OCI-LY7 (cell line): ENCODE measurements around the gene MCRIP2.

Experiments used
- EZH2phosphoT487 ChIP-seq: fragments of 200-600 bp; sonication (generic); IDR thresholded peaks from 2 replicates; pipeline ENCODE4 v1.6.1; 2018; ENCODE audit warnings: low read depth, borderline replicate concordance, mild to moderate bottlenecking, mixed run types, antibody characterized with exemption, low read length, moderate library complexity, mixed read lengths
- TF ChIP-seq, protein P1 (sequence below): fragments of 200-600 bp; sonication (generic); conservative IDR thresholded peaks from 2 replicates; pipeline ENCODE4 v1.5.1; 2014; ENCODE audit warnings: mild to moderate bottlenecking, antibody characterized with exemption, low read length, moderate library complexity, mixed read lengths

DNA sequence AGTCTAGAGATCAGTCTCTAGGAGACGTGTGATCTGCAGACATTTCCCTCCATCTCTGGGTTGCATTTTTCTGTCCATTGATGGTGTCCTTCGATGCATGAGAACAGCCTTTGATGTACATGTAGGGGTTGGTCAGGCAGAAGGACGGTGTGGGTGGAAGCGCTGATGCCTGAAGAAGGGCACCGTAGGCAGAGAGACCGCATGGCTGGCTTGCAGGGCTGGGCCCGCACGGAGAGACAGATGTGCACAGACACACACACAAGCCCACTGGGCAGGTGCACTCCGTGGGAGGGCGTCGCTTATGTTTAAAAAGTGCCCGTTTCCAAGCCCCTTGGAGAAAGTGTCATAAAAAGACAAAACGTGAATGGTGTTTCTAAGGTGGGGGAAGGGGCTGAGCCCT lies 26.5 kb upstream of the MCRIP2 start:
- TF ChIP-seq, protein P1, sequence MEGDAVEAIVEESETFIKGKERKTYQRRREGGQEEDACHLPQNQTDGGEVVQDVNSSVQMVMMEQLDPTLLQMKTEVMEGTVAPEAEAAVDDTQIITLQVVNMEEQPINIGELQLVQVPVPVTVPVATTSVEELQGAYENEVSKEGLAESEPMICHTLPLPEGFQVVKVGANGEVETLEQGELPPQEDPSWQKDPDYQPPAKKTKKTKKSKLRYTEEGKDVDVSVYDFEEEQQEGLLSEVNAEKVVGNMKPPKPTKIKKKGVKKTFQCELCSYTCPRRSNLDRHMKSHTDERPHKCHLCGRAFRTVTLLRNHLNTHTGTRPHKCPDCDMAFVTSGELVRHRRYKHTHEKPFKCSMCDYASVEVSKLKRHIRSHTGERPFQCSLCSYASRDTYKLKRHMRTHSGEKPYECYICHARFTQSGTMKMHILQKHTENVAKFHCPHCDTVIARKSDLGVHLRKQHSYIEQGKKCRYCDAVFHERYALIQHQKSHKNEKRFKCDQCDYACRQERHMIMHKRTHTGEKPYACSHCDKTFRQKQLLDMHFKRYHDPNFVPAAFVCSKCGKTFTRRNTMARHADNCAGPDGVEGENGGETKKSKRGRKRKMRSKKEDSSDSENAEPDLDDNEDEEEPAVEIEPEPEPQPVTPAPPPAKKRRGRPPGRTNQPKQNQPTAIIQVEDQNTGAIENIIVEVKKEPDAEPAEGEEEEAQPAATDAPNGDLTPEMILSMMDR = no peak
- no peak for TF ChIP-seq EZH2phosphoT487
